Renal cortical epithelial cell (primary cell): ENCODE results near the gene MYOM3. TPM values are rescaled to one million over a fixed set of nuclear protein-coding genes. Genes with fewer than 3 reads are reported as not detected.
A peak's percentile ranks its signal among the peaks of the same experiment; 100 is the strongest.

ENCODE experiments used
- DNase-seq: peaks from one replicate; pipeline ENCODE4 v3.0.0-alpha.2; 2011; ENCODE audit warnings: low read depth
- total RNA-seq: library from RNA; depleted of rRNA; stranded (reverse); fragments of >200 nt; gene quantifications from 2 replicates; pipeline ENCODE4 v1.2.3, GENCODE V29; 2014

The MYOM3 gene
- total RNA-seq, 1 donor from 2014 or later: 1.5 TPM

DNA sequence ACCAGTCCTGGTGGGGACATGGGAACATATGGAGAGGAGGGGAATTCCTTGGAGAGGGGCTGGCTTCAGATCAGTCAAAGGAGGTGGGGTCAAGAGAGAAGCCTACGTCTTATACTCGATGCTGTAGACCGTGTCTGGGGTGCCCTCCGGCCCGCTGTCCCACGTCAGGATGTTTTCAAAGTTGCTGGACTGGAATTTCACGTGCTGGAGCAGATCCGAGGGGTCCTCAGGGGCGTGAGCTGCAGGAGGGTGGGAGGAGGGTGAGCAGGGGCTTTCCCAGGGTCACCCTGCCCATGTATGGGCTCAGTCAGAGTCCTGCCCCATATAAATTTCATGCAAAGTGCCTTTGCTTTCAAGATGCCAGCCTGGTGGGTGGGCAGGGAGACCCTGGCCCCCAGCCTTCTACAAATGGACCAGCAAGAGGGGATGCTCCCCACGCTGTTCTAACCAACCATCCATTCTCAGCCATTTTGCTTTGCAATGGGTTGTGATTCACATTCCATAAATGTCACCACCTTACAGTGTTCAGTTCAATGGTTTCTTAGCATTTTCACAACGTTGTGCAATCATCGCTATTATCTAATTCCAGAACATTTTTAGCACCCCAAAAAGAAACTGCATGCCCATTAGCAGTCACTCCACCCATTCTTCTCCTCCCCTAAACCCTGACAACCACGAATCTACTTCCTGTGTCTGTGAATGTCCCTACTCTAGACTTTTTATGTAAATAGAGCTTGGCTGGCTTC, 26.7 kb upstream of the MYOM3 start:
- no peak for DNase-seq

DNA sequence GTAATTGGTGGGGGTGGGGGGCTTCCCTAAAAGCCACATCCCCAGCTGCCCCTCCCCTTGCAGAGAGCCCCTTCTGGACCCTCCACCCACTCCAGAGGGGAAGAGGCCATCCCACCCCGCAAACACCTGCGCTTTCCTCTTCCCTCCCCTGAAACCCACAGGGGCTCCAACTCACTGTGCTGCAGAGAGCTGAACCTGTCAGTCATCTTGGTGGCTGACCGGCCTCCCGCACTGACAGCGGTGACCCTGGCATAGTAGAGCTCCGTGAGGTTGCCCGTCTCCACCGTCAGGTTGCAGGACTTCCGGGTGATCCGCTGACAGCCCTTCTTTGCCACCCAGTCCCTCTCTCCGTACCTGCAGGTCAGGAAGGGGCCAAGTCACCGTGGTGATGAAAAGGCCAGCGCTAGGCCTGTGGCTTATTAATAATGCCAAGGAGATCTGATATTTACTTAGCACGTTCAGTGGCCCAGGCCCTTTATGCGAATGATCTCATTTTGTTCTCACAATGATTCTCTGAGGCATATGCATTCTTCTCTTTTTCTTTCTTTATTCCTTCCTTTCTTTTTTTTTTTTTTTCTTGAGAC, 25.1 kb upstream of the MYOM3 start:
- no peak for DNase-seq

- DNase-seq: no peak
Measured at GRCh38 chr1:24134376-24134775, 22.4 kb upstream of the MYOM3 start.

DNA sequence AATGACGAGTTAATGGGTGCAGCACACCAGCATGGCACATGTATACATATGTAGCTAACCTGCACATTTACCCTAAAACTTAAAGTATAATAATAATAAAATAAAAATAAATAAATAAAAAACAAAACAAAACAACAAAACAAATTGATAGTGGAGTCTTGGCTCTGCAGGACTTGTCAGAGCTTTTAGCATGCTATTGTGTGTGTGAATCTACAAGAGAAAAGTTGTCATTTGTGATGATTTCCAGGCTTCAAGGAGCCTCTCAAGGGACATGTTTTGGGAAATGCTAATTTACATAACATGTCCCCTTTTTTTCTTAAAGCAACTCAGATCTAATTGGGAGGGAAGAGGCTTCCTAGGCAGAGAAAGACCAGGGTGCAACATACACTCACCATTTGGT, 21.9 kb upstream of the MYOM3 start:
- no peak for DNase-seq

DNA sequence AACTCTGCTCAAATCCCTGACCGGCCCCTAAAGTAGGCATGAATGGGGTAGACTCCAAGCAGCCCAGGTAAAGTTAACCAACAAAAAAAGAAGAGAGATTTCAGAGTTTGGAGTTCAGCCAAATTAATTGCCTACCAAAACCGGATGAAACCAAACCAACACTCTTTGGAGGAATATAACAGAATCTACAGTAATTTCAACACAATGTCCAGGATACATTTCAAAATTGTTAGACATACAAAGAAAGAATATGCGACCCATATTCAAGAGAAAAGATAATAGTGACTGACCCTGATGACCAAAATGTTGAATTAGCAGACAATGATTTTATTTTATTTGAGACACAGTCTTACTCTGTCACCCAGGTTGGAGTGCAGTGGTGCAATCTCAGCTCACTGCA, 18.4 kb upstream of the MYOM3 start:
- DNase-seq: no peak

DNA sequence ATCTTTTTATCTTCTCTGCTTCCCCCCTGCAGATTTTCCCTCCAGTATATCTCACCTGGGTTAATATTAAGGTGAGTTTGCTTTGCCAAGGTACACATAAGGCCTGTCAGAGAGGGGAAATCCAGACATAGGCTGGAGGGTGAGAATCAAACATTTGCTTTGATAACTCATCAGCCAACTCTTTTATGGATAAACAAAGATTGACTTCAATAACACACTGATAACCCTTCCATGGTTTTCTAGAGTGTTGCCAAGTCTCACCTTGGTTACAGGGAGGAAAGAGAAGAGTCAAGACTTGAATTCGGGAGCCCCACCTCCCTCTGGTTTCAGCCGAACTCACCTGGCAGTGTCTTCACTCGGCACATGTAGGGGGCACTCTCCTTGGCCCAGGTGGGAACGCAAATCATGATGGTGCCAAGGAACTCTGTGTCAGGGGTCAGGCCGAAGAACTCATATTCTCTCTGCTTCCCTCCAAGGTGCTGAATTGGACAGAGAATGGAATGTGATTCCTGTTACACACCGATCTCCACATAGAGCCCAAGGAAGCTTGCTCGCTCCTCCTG, 15.9 kb upstream of the MYOM3 start:
- DNase-seq: no peak

GRCh38 chr1:24127134-24127800, 15.3 kb upstream of the MYOM3 start:
- no peak for DNase-seq

- DNase-seq: no peak
Measured at GRCh38 chr1:24126672-24127023, 14.7 kb upstream of the MYOM3 start.

DNA sequence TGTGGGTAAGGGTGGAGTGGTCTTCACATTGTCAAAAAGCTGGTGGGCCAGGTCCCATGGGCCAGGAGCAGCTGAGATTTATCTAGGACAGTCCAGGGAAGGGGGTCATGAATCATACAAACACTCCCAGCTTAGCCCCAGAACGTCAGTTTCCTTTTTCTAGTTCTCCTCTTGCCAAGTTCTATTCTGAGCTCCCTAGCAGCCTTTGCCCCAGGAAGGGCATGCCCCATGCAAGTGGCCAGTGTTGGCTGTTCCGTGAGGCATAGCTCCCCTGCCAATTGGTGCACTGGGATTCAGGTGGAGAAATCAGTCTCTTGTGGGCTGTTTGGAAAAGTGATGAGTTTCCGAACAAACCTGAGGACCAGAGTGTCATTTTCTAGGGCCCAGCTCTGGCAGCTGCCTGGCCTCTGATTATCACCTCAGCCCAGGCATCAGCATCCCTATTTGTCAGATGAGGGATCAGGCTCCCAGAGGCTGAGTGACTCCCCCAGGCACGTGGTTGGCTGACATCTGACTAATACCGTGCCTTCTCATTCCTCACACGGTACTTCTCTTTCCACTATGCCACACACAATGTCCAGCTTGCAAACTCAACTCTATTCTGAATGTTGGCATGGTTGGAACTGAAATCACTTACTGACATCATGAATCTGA, 14.2 kb upstream of the MYOM3 start:
- no peak for DNase-seq

DNA sequence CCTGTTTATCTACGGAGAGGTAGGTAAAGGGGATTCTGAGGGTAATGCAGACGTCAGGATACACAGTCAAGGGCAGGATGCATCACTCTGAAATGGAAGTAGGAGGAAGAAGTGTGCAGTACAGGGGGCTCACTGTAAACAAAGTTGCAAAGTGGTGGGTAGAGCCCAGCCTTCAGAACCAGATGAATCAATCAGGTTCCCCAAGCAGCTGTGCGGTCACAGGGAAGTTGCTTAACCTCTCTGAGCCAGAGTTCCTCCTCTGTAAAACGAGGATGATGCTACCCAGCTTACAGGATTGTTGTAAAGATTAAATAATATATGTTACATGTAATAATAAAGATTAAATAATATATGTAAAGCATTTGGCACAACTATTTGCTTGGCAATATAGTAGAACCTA, 13.5 kb upstream of the MYOM3 start:
- DNase-seq: no peak

- no peak for DNase-seq
Measured at GRCh38 chr1:24124980-24125379, 13.0 kb upstream of the MYOM3 start.

- no peak for DNase-seq
Measured at GRCh38 chr1:24123611-24124010, 11.7 kb upstream of the MYOM3 start.

DNA sequence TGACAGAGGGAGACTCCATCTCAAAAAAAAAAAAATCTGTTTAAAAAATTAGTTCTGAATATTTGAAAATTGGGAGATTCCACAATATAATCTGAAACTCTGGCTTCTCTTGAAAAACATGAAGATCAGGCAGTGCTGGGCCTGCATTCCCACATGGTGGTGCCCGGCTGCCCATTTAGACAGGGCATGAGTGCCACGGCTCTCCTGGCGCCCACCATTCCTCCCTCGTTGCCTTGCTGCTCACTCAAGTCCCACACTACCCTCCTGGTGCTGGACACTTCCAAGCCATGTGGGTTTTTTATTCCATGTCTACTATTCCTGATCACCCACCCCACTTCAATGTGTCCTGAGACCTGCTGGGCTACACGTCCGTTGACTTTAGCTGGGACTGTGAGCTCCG, 10.8 kb upstream of the MYOM3 start:
- no peak for DNase-seq

- no peak for DNase-seq
Measured at GRCh38 chr1:24121406-24121805, 9.5 kb upstream of the MYOM3 start.

GRCh38 chr1:24120965-24121364, 9.0 kb upstream of the MYOM3 start:
- DNase-seq: no peak

- DNase-seq: peak; percentile 91
Measured at GRCh38 chr1:24119859-24120756, 8.2 kb upstream of the MYOM3 start.

DNA sequence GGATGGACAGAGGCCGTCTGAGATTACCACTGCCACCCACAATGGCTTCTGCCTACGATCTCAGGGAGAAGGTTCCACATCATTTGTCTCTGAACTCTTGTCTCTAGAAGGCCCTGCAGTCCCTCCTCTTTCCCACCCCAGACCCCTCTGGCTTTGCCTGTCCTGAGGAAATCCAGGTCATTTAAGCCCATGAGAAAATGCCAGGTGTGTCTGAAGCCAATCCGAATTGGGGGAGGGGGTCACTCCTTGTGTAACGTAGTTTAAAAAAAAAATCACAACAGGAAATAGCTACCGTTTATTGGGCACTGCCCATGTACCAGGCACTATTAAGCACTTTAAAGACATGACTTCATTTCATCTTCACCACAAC, 7.5 kb upstream of the MYOM3 start:
- no peak for DNase-seq

GRCh38 chr1:24118410-24119242, 6.7 kb upstream of the MYOM3 start:
- no peak for DNase-seq

- peak; percentile 81 for DNase-seq
Measured at GRCh38 chr1:24117722-24118409, 5.9 kb upstream of the MYOM3 start.

DNA sequence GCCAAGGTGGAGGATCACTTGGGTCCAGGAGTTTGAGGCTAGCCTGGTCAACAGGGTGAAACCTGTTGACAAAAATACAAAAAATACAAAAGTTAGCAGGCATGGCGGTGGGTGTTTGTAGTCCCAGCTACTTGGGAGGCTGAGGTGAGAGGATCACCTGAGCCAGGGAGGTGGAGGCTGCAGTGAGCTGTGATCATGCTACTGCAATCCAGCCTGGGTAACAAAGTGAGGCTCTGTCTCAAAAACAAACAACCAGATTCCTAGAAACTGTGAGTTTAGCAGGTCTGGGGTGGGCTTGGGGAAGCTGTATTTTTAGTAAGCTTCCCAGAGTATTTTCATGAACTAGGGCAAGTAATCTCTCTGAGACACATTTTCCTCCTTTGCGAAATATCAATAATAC, 5.2 kb upstream of the MYOM3 start:
- no peak for DNase-seq
